Activated CD8-positive, alpha-beta memory T cell treated with anti-CD3 and anti-CD28 coated beads, Interleukin-2, amount 50 U/mL, for 1 hour (primary cell): ENCODE measurements around the gene ITGA1.

ENCODE experiments used
- DNase-seq: peaks from one replicate; pipeline ENCODE4 v3.0.0-alpha.2; 2020; ENCODE audit errors: extremely low read depth

The ITGA1 gene

DNA sequence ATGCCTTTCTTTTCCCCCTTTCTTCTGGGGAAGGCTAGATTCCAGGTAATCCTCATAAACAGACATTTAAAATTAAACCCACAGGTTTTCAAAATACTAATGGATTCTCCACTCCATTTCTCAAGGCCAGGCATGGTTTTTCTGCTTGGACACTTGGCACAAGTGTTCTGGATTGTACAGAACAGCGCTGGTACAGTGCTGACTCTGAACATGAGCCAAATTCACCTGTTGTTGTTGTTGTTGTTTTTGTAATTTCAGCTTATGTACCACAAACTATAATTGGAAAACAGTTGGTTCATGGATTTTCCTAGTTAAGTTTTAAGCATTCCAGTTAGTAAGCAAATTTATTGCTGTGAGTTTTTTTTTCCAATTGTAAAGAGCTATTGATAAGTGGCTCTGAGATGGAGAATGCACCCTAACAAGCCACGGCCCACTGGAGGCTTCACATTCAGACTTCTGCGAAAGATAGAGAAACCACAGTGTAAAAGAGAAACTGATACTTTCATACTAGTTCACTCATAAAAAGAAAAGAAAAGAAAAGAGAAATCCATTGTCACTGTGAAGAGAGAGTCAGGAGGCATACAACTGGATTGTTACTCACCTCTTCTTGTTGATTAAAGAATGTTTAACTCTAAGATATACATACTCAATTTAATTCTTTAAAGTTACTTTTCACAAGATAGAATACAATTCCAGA lies 16.2 kb upstream of the ITGA1 start:
- DNase-seq = no peak

DNA sequence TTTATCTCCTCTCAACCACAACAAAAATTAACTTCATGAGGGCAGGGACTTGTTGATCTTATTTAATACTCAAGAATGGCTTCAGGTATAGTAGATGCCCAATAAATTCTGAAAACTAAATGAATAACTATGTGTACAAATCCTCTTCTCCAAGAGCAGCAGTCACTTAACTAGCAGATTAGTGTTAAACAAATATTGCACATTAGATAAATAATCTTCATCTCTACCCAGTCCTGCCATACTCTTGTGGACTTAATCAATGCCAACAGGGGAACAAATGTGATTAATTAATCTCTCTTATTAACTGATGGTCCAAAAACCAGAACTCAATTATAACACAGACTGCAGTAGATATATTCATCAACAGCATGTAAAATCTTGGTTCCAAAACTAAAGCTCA lies 15.0 kb upstream of the ITGA1 start:
- DNase-seq = no peak

DNA sequence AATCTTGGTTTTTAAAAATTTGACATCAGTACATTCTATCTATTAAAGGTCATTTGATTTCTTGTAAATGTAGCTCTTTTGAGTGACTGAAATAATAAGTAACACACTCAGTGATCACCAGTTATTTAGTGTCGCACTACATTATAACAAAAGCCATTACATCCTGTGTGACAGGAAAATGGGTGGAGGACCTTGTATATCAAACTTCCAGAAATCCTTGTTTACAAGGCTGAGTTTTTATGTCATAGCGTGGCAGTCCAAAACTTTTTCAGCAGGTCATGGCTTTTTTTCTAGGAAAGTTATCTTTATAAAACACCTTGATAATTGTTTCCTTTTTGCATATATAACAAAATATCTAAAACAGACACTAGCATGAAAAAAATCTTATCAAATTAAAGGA lies 14.4 kb upstream of the ITGA1 start:
- no peak for DNase-seq

DNA sequence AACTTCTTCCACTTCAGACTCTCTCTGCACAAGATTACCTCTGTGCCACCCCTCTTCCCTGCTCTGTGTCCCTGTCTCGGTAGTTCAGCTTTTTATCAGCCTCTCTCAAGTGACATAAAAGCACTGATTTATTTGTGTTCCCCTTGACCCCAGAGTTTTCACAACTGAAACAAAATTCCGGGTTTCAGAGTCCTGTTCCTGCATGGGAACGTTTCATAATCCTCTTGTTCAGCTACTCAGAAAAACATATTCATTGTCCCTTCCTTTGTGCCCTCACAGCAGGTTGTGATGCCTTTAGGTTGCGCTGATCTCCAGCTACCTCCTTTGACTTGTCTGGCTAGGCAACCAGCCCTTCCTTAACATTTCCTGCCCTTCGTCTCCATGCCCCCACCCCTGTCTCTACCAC lies 13.7 kb upstream of the ITGA1 start:
- no peak for DNase-seq

DNA sequence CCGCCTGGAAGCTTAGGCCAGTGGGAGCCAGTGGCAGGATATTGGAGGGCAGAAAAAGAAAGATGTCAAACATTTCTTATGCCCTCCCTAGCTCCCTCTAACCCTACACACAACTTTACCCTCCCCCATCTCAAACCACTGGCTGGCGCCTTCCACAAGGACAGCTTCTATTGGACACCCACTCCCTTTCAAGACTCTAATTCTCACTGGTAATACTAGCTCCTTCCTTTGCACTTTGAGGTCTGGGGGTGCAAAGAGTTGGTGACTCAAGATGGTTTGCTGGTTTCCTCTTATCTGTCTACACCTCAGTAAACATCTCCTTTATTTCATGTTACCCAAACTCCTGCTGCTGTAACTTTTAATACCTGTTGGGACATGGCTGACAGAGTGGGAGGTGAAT lies 11.6 kb upstream of the ITGA1 start:
- DNase-seq = no peak

DNA sequence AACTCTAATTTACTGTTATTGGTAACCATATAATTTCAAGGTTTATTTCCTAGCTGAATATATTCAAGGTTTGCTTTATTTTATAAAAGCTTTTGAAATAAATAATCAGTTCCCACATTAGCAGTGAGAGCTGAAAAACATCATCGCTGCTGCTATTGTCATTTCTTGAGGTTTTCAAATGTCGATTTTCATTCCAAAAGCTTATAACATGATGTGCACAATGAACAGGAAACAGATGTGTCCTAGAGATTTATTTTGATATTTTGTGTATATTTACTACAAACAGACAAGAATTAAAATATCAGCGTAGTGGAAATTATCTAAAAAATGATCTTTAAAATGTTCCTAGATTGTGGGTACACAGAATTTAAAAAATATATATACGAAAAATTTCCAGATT lies 10.5 kb upstream of the ITGA1 start:
- DNase-seq = no peak

DNA sequence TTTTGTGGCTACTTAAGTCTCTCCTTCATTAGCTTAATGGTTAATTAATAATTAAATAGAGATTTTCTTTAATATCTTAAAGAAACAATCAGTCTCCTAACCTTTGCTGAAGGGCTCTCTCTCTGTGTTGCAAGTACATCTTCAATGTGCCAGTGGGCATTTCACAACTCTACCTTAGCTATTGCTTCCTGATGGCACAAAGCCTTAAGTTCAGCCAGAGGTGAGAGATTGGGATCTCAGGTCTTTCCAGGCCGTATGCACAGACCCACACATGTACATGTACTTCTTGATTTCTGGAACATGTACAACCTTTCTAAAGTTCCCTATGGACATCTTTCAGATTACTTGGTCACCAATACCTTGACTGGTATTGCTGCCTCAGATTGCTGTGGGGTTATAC lies 8.9 kb upstream of the ITGA1 start:
- no peak for DNase-seq

DNA sequence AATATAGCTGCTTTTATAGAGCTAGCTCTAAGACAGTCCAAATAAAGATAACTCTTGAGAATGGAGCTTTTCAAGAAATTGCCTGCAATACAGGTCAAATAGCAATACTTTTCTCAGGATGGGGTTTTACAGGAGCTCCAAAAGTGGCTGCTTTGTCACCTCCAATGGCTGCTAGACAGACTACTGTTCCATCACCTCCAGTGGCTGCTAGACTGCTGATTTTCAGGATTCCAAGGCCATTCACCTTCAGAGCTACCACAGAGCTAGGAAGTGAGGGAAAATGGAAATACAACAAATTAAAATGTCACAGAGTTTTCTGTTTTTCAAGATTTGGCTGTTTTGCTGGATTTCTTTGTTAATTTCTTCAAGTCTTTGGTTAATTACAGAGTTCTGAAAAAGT lies 8.5 kb upstream of the ITGA1 start:
- no peak for DNase-seq

DNA sequence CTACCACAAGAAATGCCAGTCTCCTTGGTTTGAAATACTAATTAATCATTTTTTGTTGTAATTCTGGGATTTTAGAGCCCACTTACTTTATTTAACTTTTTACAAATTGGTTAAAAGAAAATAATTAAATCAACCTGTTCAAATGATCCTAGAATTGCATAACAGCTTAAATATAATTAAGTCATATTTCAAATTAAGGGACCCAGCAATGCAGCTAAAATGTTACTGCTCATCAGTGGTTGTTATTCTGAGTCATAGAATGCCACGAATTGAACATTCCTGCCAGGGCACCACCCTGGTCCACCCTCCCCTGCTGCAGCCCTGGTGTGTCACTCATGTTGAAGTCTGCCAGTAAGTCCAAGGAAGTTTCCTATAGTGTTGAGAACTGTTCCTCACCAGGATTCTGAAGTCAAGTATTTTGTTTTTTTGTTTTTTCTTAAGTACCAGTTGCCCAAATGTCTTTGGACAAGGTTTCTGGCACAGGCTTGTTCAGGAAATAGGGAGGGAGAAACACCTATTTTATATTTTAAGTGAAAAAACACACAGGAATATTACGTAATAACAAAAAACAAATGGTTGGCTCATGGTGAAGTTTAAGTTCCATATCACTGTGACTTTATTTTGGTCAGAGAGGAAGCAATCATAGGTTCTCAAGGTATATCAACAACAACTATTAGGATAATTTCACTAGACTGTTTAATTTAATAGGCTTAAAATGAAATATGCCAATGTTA lies 4.3 kb upstream of the ITGA1 start:
- no peak for DNase-seq

DNA sequence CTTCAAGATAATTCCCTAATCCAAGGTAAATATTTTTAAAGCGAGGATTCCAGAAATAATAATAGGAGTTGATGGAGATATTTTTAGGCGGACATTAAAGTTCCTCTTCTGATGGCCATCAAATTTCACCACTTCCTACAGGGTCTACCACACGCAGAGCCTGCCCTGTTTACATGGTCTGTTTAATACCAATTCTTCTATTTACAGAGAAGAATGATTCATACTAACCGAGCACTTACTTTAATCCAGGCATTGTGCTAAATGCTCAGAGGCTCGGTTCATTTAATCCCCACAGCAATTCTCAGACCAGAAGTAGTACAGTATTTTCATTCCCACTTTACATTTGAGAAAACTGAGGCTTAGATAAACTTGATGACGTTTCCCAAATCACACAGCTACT lies 3.0 kb upstream of the ITGA1 start:
- DNase-seq = no peak

DNA sequence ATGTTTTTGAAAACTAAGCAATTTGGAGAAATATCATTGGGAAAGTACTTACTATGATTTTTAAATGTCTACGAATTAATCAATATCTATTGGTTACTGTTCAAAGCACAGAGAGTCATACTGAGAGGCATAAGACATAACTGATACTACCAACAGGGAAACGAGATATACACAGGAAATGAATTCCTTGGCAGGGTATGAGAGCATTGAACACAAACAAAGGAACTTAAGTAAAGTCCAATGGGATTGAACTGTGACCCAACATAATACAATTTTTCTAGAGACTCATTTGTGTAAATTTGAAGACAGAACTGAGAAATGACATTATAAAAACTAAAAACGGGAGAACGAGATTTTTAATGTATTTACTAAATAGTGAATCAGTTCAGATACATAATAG lies 1.3 kb upstream of the ITGA1 start:
- DNase-seq = no peak

DNA sequence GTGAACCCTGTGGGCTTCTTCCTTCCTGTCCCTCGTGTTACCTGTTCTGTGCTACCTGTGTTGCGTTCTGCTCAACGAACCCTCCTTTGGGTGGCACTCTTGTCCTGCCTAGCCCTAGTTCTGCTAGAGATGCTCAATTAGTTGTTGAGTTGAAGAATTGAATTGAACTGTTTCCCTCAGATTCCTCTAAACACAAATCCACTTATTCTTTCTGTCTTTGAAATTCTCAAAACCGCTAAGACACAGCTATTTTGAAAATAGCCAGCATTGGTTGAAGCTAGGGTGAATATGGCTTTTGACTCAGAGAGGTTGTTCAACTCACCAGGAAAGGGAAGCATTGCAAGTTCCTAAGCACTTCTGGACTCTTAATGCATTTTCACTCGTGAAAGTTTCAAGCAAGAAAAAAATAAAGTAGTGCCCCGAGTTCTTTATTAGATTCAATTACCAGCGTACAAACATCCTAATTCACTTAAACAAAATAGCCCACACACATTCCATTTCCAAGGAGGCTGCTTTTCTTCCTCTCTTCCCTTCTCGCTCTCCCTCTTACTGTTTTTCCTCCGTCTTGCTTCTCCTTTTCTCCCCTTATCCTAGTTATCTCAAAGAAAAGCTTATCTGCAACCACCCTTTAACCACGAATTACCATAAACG lies 642 bp upstream of the ITGA1 start:
- DNase-seq = no peak

DNA sequence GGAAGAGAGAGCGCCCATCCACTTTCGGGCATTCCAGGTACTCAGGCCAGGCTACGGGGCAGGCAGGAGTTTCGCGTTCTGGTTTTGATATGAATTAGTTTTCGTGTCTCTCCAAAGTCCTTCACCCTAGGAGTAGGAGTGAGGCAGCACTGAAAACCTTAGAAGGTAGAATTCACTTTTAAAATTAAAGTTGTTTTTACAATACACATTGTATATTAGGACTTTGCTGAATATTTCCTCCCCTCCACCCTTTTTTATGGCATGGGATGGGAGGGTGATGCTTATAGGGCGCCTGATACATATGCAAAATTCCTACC lies 747 bp downstream of the ITGA1 start:
- no peak for DNase-seq

DNA sequence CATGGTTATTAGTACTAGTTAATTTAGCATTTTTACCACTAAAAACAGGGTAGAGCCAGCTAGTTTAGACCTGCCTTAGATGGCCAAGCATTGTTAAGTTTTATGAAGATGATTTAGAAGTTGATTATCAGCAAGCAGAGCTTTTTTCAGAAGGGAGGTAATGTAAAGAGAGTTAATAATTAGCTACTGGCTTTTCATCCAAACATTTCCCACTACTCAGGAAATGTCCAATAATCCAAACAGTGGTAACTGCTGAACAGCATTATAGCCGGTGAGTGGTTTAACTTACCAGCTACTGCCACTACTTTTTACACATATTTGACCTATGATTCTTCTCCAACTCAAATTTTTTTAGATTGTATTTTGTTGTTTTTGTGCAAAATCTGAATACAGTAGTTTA lies 1.7 kb downstream of the ITGA1 start:
- no peak for DNase-seq

DNA sequence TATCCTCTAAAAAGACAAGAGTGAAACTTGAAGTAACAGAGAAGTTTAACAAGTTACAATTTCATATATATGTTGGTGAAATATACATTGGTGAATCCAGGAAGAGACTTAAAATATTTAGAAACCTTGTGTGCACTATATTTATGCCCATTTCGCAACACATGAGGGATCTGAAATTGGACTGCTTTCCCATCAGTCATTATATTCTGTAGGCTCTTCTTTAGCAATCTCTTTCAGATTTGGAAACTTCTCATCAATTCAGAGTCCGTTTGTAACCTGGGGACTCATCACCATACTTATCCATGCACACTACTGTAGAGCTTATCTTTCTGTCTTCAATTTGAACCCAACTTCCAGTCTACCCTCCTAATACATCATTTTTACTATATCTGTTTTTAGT lies 2.1 kb downstream of the ITGA1 start:
- no peak for DNase-seq

DNA sequence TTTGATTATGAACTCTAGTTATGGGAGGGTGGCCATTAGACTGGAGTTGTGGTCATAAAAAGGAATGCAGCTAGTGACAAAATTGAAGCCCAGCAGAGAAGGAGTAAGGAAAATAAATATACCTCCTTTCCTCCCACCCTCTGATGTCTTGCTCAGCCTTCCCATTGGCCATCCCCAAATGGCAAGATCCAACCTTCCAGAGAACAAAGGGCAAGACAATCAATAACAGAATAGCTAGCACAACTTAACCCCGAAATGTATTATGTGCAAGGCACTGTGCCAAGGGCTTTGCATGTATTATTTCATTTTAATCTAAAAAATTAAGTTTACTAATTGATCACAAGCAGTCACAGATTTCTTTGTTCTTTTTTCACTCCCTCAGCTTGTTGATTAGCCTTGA lies 3.6 kb downstream of the ITGA1 start:
- no peak for DNase-seq

DNA sequence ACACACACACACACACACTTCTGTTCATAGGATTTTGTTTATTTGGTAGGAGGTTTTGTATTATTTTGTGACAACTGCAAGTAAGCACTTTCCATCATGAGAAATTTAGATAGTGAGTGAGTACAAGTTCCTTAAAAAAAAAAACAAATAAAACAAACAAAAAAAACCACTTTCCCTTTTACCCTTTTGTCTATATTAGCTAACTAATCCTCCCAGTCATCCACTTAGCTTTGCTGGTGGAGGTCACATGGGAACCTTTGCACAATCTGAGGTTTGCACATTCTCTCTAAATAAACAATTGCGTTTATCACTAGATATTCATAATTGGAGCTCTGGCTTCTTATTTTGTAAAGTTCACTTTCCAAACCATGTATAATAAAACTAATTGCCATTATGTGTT lies 6.8 kb downstream of the ITGA1 start:
- no peak for DNase-seq

DNA sequence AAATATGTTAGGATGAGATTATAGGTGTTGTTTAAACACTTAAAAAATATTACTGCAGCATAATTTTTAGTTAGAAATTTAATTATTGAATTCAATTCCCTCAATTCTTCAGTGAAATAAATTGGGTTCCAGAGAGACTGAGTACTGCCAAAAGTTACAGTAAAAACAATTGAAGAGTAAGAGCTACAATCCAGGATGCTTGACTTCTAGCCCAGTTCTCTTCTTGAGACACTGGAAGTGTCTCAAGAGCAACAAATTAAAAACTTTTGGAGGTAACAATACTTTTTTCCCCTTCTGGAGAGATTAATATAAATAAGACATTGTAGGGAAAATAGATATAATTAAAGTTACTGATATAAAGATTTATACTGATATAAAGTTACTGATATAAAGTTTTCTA lies 8.3 kb downstream of the ITGA1 start:
- DNase-seq = no peak

DNA sequence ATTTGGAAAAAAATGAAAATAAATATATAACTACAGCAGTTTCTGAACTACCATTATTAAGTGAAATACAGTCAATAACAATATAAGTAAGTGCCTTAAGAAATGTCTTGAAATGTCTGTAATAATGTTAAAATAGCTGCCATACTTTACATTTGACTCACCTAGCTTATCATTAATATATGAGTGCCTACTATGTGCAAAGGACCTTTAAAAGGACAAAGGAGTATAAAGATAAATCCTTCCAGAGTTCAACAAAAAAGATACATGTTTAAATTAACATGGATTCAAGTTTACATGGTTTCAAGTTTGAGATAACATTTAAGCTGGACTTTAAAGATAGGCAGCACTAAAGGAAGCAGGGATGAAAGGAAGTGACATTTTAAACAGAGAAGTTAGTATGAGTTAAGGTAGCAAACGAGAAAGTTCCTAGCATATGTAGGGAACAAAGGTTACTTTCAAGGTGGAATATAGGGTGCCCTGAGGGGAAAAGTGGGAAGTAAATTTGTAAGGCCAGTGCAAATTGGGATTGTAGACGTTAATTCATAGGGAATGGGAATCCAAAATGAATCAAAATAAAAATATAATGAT lies 8.9 kb downstream of the ITGA1 start:
- DNase-seq = no peak

DNA sequence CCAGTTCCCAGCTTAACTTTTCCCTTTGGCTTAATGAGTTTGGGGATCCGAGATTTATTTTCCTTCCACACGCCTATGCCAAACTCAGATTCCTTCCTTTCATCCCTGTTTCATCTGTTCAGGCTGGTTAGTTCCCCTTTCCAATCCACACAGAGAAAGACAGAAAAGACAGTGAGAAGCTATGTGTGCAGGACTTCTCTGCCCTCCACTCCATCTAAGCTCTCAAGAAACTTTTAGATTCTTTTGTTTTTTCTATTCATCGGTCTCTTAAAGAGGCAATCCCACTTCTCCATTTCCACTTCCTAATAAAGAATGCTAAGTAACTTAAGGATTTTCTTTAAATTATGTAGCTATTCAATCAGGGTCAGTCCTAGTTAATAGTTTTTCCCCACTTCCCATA lies 11.2 kb downstream of the ITGA1 start:
- no peak for DNase-seq

DNA sequence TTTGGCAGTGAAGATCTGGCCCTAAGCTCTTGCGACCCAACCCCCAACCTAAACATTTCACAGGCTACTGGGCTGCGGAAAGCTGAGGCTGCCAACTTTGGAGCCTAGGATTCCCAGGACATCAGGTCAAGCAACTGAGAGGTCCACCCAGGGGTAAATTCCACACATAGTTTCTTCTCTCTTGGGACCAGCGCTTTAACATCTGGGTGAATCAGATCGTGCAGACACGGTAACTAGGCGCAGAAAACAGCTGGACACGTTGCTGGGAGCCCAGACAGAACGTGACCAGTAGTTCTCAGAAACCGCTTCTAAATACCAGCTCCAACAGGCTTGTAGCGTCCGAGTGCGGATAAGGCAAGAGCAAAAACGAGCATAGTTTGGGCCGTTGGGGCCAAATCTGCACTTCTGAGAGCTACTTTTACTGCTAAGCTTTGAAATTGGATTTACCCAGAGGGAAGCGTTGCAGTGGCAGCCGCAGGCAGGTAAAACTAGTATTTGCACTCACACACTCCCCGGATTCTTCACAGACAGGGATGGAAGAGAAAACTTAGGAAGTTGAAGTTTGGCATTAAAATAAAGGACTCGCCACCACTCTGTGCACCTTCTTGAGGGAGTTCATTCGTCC lies 11.8 kb downstream of the ITGA1 start:
- no peak for DNase-seq

DNA sequence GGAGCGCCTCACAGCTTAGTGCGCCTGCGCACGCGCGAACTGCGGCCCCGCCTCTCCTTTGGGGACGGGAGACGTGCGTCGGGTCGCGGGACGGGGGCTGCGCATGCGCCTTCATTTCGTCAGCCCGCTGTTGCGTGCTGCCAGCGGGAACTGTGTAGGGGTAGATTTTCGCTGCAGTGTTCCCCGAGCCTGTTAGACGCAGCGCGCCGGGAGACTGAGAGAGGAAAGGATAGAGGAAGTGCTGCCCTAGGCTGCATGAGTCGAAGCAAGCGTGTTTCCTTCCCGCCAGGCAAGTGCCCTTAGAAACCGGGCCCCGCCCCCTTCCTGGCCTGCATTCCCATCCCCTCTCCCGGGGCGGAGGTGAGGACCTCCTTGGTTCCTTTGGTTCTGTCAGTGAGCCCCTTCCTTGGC lies 12.3 kb downstream of the ITGA1 start:
- peak; percentile 83 for DNase-seq
